HG02981 (cell line): ENCODE measurements around the gene NPLOC4.

Experiments used
- ATAC-seq: cut with Tn5 transposase; IDR thresholded peaks from one replicate; pipeline ENCODE4 v1.9.1; 2021; ENCODE audit warnings: mild to moderate bottlenecking, moderate library complexity; ENCODE audit not compliant: unreplicated experiment

NPLOC4 gene

DNA sequence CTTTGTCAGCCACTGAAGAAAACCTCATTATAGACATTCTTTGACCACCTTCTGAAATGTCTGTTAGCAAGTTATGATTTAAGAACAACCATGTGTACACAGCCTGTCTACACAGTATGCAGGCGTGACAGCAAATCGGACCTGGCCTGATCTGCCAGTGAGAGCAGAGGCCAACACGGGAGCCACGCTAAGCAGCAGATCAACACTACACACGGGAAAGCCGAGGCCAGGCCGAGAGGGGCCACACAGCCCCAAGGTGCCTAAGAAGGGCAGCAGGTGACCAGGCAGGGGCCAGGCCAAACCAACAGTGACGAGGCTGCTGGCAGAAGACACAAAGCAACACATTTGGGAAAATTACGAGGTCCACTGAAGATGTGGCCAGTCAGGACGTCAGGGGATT is 68.5 kb downstream of the NPLOC4 start:
- no peak for ATAC-seq

DNA sequence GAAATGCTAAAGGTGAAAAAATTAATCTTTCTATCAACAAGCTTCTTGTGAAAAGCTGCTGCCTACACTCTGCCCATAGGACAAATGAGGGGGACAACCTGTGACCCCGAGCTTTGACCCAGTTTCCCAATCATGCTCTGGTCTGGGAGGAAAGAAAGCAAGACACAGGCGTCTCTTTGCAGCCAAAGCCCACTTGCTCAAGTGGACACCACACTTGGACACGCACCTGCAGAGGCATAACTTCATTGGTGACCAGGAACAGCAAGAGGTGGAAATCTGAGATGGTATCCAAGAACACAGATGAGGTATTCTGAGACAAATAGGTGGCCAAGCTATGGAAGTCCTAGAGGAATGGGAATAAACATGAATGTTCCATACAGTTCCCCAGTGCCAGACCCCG is 69.7 kb downstream of the NPLOC4 start:
- no peak for ATAC-seq

DNA sequence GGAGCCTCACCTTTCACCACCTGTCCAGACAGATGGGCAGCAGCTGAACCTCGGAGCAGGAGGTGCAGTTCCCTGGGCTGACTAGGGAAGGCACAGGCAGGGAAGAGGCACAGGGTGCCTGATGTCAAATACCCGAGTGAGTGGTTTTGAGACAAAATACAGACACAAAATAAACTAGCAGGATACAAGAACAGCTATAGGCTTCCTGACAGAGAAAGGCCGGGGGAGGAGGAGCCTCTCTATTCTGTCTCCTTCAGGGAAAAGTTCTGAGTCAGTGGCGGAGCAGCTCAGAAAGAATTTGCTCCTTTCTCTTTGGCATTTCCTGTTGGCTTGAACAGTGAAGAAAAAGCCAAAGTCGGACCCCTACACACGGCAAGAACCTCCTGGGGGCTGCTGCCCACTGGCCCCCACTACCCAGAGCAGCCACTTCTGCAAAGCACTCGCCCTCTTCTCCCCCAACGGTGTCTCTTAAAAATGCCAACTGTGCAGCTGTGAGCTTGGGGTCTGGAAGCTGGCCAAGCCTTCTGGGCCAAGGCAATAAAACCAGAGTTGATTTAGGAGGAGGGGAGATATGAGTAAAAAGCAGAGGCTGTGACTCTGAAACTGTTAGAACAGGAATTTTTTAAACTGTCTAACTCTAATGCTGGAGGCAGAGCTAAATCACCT is 70.3 kb downstream of the NPLOC4 start:
- ATAC-seq, result no peak

DNA sequence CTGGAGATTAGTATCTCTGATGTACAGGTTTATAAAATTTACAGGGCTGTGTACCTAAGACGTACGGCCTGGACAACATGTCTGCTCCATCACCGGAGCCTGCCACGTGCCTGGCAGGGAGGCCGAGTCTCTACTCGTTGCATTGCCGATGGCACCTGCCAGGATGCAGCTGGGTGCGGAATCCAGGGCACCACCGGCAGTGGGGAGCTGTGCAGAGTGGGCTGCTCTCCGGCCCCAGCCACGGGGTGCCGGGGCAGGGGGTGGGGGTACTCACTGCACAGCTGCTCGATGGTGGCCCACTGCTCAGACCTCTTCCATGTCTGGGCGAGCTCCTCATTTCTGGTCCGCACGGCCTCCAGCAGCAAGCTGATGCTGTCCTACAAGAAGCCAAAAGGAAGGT is 71.7 kb downstream of the NPLOC4 start:
- ATAC-seq, result no peak

DNA sequence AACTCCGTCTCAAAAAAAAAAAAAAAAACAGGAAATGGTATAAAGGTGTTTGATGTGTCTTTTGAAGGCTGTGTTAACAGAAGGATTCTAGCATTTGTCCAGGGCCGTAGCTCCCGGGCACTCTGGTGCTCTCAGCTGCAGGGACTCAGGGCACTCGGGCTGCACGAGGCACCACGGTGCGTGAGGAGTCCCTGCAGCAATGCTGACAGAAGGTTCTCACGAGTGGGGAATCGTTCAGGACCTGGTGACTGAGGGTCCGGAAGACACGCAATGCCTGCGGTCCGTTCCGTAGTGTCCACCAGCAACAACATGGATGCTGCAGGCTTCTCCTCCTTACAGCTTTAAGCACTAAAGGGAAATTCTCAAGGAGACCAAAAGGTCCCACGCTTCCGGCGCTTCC is 72.1 kb downstream of the NPLOC4 start:
- no peak for ATAC-seq

DNA sequence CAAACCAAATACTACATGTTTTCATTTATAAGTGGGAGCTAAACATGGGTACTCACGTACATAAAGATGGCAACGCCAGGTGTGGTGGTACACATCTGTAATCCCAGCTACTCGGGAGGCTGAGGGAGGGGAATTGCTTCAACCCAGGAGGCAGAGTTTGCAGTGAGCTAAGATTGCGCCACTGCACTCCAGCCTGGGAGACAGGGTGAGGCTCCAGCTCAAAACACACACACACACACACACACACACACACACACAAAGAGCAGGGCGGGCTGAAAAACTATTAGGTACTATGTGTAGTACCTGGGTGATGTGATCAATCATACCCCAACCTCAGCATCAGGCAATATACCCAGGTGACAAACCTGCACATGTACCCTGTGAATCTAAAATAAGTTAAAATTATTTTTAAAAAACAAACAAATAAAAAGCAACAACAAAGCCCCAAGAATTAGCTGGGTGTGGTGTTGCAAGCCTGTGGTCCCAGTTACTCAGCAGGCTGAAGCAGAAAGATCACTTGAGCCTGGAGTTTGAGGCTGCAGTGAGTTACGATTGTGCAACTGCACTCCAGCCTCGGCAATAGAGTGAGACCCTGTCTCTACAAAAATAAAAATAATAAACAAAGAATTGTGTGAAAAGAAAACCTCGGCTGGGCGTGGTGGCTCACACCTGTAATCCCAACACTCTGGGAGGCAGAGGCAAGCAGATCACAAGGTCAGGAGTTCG is 72.9 kb downstream of the NPLOC4 start:
- ATAC-seq, result no peak

DNA sequence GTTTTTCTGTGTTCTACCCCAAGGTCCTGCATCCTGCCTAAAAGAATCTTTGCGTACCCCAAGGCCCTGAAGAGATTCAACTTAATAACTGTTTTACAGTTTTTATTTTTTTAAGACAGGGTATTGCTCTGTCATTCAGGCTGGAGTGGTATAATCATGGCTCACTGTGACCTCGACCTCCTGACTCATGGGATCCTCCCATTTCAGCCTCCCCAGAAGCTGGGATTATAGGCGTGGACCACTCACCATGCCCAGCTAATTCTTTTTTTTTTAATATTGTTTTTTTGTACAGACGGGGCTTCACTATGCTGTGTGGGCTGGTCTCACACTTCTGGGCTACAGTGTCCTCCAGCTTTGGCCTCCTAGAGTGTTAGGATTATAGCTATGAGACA is 75.4 kb downstream of the NPLOC4 start:
- ATAC-seq, result no peak

DNA sequence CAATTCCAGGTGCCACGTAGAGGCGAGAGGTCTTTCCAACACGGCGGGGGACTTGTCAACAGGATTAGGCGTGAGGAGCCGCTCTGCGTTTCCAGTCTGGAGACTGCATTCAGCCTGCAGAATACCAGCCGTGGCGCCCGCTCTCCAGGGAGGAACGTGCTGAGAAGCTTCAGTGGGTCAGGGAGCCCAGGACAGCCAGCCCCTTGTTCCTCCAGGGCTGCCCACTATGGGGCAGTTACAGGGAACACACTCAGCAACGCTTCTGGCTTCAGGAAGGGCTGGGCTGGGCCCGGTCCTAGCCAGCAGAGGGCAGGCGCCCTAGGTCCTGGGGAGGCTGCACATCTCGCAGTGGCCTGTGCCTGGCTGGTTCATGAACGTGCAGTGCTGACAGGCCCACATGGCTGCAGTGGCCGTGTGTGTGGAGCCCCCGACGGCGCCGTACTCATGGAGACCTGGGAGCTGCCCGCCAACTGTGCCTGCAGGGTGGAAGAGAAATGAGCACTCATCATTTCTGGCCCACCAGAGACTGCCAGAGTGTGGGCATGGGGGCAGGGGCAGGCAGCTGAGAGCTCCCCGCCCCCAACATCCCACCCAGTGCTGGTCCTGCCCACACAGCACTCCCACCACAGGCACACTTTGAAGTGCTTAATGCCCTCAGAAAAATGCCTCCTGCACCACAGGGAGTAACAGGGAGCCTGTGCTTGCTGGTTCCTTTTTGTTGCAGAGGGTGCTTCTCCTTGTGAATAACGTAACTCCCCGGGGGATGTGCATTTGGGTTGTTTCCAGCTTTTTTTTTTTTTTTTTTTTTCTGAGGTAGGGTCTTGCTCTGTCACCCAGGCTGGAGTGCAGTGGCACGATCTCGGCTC is 77.7 kb downstream of the NPLOC4 start:
- ATAC-seq, result no peak

DNA sequence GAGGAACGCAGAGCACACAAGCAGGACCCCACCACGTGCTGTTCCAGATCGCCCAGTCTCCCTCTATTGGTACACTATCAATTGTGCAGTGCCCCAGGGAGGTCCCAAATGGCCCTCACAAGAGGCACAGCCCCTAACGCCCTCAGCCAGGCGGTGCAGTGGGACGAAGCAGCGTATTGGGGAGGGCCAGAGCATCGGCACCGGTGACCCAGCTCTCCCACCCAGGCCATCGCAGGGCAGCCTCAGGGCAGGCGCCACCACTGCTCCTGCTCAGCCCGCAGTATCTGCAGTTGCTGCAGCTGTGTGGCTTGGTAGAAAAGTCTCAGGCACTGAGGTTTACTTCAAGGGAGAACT is 78.8 kb downstream of the NPLOC4 start:
- ATAC-seq, result no peak

DNA sequence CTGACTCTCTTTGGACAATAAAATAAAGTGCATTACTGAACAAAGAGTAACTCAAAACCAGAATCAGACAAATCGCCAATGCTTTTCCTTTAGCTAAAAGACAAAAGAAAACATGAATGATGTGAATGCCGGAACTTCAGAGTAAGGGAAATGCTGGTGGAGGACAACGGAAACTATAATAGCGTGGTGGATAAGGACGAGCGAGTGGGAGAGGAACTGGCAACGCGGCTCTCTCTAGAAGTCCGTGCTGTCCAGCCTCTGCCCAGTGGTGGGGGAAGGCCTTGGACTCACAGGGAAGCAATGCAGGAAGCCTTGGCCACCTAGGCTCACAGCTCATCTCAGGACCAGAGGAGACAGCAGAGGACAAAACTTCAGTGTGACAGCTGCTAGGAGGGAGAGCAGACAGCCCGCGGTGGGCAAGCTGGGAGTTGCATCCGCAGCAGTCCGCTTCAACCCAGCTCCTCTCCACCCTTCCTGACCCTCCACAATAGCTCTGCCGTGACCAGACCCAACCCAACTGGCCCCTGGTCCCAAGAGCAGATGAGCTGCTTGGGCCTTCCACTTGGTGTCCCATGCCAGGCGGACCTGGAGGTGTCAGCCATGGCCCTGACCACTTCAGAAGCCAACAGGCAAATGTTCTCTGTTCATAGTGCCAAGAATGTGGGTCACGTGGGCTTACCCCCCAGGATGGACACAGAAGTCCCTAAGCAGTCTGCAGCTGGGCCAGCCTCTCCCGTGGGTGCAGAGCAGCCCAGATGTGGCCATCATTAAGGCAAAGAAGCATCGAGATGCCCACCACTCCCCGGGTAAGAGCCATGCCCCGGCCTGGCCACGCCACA is 79.4 kb downstream of the NPLOC4 start:
- ATAC-seq, result no peak

DNA sequence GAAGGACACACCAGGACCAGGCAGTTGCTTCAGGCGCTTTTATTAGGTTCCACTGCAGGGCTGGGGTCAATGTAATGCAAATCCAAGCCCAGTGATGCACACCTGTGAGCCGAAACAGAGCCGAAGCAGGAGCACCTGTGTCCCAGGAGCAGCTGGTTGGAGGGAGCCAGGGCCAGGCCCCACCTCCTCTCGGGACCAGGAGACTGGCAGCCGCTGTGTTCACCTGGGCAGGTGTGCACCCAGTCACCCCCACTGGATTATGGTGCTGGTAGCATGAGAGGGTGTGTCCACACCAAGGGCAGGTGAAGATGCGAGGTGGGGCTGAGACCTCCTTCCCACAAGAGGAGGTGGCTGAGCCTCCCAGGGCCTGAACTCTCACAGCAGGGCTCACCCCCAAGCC is 80.0 kb downstream of the NPLOC4 start:
- ATAC-seq, result no peak

DNA sequence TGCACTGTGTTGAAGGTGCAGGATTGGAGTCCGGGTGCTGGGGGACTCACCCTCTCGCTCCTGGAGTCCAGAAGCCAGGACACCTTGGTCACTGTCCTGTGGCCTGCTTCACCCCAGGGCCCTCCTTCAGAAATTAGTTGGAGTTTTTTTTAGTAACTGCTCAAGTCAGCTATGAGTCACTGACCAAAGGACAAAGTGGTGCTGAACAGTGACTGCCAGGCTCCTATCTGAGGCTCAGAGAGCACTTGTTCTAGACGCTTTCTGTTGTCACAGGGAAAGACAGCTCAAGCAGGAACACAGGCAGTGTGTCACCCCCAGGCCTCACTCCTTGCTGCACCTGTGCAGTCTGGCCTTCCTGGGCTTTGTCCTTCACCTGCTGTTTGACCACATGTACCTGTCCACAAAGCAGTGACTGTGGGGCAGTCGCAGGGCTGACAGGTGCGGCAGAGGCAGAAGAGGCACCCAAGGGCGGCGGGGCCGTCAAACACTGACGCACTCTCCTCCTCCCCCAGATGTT is 80.7 kb downstream of the NPLOC4 start:
- ATAC-seq, result no peak

DNA sequence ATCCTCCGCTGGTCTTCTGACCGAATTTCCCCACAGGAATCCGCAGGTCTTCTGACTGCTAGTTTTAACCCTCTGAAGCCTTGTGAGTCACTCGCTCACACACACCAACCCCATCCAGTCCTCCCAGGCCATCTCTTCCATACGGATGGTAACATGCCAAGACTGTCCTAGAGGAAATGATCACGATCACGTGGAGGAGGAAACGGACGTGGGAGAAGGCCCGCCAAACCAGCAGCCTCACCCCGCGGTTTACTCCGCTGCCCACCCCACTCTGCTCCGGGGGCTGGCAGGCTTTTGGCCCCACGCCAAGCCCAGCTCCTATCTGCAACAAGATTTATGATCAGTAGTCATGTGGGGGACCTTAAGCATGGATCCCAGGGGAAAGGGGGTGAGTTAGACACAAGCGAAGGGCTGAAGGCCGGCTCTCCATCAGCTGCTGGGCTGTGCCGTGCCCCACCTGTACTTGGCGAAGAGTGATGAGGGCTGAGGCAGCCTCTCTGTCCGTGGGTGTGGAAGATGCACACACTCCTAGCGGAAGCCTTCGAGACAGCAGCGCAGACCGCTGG is 83.2 kb downstream of the NPLOC4 start:
- ATAC-seq, result no peak

DNA sequence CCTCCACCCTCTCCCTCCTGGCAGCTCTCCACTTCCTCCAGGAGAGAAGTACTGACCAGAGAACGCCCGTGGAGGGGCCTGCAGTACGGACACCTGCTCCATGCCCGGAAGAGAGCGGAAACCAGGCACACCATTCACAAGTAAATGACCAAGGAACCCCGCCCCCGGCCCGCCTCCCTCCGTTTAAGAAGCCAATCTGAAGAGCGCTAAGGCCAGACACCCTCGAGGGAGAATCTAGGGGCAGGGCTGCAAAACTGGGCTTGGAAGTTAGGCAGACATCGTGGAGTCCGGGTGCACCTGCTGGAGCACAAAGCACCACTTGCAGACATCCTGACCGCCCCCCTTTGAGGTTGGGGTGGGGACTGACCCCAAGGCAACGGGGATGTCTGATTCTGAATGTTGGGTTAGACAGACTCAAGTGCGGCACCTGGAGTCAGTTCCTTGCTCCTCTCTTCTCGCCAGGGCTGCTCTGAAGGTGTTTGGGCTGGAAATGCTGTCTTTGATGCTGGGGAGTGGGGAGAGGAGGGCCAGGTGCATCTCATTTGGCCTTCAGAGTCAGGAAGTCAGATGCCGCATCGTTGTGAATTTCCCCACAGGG is 83.8 kb downstream of the NPLOC4 start:
- peak; percentile 28 for ATAC-seq

DNA sequence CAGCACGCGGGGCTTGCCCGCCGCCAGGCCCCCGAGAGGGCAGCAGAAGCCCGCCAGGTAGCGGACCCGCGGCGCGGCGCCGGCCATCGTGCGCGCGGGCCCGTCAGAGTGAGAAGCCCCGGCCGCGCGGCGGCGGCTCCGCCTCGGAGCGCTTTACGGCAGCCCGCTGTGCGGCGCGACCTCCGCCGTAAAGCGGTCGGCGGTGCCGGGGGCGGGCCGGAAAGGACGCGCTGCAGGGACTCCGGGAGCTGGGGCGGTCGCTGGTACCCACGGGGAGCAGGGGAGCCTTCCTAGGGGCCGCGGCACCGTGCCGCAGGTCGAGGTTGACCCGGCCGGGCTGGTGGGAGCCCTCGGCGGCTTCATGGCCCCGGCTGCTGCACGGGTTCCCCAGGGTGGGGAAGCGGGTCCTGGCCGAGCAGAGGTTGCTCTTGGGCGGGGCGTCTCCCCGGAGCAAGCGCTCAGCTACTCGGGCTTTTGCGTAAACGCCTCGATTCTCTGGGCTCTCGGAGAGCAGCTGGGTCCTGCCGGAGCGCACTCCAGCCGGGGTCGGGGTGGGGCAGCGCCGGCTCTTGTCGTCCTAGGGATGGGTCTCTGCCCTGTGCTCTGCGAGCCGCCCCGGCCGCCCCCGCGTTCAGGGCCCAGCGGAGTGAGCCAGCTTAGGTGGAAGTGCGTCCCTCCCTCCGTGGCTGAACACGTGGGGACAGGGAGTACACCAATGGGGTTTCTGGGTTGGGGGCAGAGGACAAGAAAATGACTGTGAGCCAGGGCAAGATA is 84.5 kb downstream of the NPLOC4 start, which contains the start of gene FAAP100:
Gene FAAP100 (minus strand): TSS at position 110 of the 774 bp plus-strand sequence. CDS start 23 bp downstream, at position 87.
- ATAC-seq, result peak; percentile 41

DNA sequence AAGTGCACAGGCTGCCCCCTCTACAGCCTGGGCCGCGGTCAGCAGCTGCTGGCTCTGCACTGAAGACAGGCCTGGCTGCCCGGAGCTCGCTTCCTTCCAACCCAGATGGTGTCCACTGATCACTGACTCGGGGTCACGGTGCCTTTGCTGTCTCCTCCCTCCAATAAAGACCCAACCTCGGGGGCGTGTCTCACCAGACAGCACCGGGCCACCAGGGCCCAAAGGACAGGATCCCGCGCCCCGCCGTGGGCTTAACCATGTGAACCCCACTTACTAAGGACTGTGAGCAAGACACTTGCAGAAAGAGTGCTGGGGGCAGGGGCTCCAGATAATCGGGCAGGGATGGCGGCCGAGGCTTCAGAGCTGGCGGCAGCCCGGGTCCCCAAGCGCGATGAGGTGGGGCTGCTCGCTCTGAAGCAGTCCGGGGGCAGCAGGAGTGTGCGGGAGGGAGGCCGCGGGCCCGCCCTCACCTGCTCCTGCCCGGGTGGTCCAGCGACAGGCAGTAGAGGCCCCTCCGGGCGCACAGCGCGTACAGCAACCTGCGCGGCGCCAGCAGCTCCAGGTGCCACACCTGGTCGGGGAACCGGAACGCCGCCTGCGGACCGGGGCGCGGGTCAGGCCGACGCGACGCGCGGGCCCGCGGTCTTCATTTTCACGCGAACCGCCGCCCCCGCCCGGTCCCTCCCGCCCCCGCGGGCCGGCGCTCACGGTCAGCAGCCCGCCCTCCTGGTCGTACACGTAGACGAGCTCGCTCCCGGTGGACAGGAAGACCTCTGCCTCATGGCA is 85.3 kb downstream of the NPLOC4 start:
- ATAC-seq, result no peak

DNA sequence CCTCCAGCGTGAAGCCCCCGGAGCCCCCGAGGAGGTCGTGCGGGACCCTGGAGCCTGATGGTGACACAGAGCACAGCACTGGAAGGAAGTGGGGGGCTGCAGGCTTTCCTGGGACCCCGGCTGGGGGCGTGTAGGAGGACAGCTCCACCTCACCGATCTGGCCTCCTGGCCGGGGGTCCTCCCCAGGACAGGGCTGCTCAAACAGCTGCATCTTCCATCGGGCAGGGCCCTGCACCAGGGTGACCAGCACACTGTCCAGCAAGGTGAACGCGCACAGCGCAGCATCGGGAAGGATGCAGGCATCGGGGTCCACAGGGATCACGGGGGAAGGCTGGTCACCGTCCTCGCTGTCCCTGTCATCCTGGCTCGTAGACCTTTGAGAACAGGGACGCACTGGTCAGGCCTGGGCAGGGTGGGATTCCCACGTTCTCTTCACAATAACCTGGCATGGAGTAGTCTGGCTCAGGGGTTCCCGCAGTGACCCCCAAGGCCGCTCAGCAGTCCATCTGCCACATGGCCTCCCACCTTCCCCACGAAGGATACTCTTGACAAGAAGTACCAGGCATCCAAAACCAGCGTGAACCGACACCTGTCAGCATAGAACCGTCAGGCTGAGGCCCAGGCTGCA is 86.0 kb downstream of the NPLOC4 start:
- ATAC-seq, result no peak

DNA sequence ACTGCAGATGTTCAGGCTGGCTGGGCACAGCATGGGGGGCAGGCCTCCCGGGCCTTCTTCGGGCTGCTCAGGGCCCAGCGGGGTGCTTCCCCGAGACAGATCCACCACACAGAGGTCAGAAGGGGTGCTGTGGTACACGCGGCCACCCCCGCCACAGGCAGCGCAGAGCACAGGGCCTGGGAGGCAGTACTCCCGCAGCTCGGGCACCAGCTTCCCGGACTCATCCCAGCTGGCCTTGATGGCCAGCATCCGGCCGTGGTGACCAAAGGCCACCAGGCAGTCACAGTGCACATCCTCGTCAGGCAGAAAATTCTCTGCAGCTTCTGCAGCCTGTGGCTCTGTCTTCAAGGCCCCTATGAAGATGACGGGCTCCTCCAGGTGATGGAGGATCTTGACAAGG is 86.6 kb downstream of the NPLOC4 start:
- ATAC-seq, result no peak
